CD4-positive, alpha-beta T cell (primary cell): ENCODE measurements around the gene BHLHA9. TPM values are rescaled to one million over a fixed set of nuclear protein-coding genes. Genes with fewer than 3 reads are reported as not detected.

Experiments
- ATAC-seq: fragments of 200-7000 bp; cut with Tn5 transposase; one replicate; pipeline ENCODE4 v1.10.0; 2022; ENCODE audit warnings: mild to moderate bottlenecking; ENCODE audit not compliant: poor library complexity
- CTCF ChIA-PET: fragments of 350-600 bp; sonication (Branson Sonifier 250); formaldehyde crosslinking; loops from one replicate; lab custom pipeline; 2021; ENCODE audit warnings: antibody characterized with exemption, inconsistent platforms; lab: Charles Lee
- POLR2A ChIA-PET: fragments of 350-600 bp; sonication (Branson Sonifier 250); formaldehyde crosslinking; loops from one replicate; lab custom pipeline; 2021; ENCODE audit warnings: antibody characterized with exemption, inconsistent platforms; lab: Charles Lee
- DNase-seq, 14 experiments: peaks; one replicate each; pipeline ENCODE4 v3.0.0-alpha.2; 2013 to 2020; ENCODE audit warnings: mixed read lengths in 2 of 14
- H3K27ac ChIP-seq, 2 donors: one replicate each; pipeline versions ENCODE4 v1.5.1 to v1.7.0; 2013; ENCODE audit warnings: low read length in 2 of 2, low read depth in 1 of 2, mild to moderate bottlenecking in 1 of 2
- H3K27me3 ChIP-seq, 2 experiments: 1 replicate in 1 of 2; 2 replicates in 1 of 2; pipeline versions ENCODE4 v1.6.1 to v1.7.0; 2013; ENCODE audit warnings: low read length in 2 of 2, control low read depth in 1 of 2, mild to moderate bottlenecking in 1 of 2, moderate library complexity in 1 of 2; ENCODE audit not compliant: insufficient read depth in 2 of 2, control insufficient read depth in 1 of 2
- H3K36me3 ChIP-seq: one replicate; pipeline ENCODE4 v1.6.1; 2013; ENCODE audit warnings: low read length, control low read depth; ENCODE audit not compliant: insufficient read depth
- H3K4me1 ChIP-seq: one replicate; pipeline ENCODE4 v1.6.1; 2013; ENCODE audit warnings: low read length, control low read depth; ENCODE audit not compliant: insufficient read depth
- H3K4me3 ChIP-seq: one replicate; pipeline ENCODE4 v1.5.1; 2013; ENCODE audit warnings: mild to moderate bottlenecking, low read length, moderate library complexity
- H3K9me3 ChIP-seq, 2 experiments: 1 replicate in 1 of 2; 2 replicates in 1 of 2; pipeline versions ENCODE4 v1.6.1 to v1.7.0; 2013; ENCODE audit warnings: low read length in 2 of 2, mild to moderate bottlenecking in 2 of 2, control low read depth in 1 of 2, moderate library complexity in 1 of 2; ENCODE audit not compliant: control insufficient read depth in 1 of 2, insufficient read depth in 1 of 2
- H3K27ac Mint-ChIP-seq: one replicate; pipeline ENCODE4 v1.8.0; 2020; ENCODE audit warnings: mixed read lengths
- H3K27me3 Mint-ChIP-seq: one replicate; pipeline ENCODE4 v1.8.0; 2021; ENCODE audit warnings: mixed read lengths
- H3K36me3 Mint-ChIP-seq: one replicate; pipeline ENCODE4 v1.8.0; 2021; ENCODE audit warnings: low read depth, mixed read lengths
- H3K4me1 Mint-ChIP-seq: one replicate; pipeline ENCODE4 v1.8.0; 2021; ENCODE audit warnings: low read depth, mixed read lengths
- H3K4me3 Mint-ChIP-seq: one replicate; pipeline ENCODE4 v1.8.0; 2020; ENCODE audit warnings: mild to moderate bottlenecking, mixed read lengths
- H3K9me3 Mint-ChIP-seq: one replicate; pipeline ENCODE4 v1.8.0; 2020; ENCODE audit warnings: mixed read lengths
- intact Hi-C, 2 experiments: fragments of 100-400 bp; cut with DNase I in 1 of 2; cut with micrococcal nuclease in 1 of 2; formaldehyde crosslinking; loops; one replicate each; pipeline versions ENCODE4 v1.15.1 to v1.9.0; 2023 to 2025; cut with DNase I, micrococcal nuclease
- total RNA-seq, 174 experiments: library from RNA in 2 of 174; stranded (reverse) in 2 of 174; gene quantifications; one replicate each; pipeline ENCODE4 v1.2.3 and lab custom pipeline; 2021 to 2026
- TF ChIP-seq, protein P1 (sequence below): fragments of 200-600 bp; IDR thresholded peaks from one replicate; pipeline ENCODE4 v1.8.0; 2022; ENCODE audit warnings: antibody characterized with exemption, mild to moderate bottlenecking

The BHLHA9 gene
- total RNA-seq, 2 experiments from 2014 or later = not detected

DNA sequence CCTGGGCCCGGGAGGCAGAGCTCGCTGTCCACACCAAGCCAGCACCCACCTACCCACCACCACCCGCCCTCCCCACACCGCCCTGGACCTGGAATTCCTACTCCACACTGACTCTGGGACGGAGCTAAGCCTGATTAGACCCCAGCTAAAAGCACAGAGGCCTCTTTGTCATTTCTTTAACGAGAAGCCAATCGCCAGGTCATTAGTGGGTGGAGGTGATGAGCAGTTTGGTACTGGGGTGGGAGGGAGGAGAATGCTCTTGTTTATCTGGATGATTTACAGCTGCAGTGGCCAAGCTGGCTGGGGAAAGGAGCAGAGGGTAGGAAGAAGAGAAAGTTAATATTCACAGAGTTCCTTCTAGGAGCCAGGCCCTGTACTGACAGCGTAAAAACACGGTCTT, 6.0 kb upstream of the BHLHA9 start:
- H3K4me1 Mint-ChIP-seq = peaks cover 19% of the 10 kb centered on the region
- H3K27ac Mint-ChIP-seq = no peak overlapping the region
- H3K9me3 ChIP-seq = peaks cover 0 to 2% of the 10 kb centered on the region in 2 experiments
- ATAC-seq (no peak), DNase-seq (no peak)
- no peaks in the 10 kb centered on the region for H3K9me3 Mint-ChIP-seq
- no peaks in the 10 kb centered on the region for H3K36me3 Mint-ChIP-seq
- H3K27me3 ChIP-seq = peaks cover 8 to 13% of the 10 kb centered on the region in 2 experiments
- peaks cover 15% of the 10 kb centered on the region for H3K27me3 Mint-ChIP-seq
- H3K4me1 ChIP-seq = peaks cover 28% of the 10 kb centered on the region
- POLR2A ChIA-PET = interaction anchor here (0.7 kb wide), 1 partner anchor 72 kb away, joined by 3 read pairs; no protein-coding TSS in a partner anchor
- H3K4me3 ChIP-seq = no peak overlapping the region
- TF ChIP-seq, protein P1, sequence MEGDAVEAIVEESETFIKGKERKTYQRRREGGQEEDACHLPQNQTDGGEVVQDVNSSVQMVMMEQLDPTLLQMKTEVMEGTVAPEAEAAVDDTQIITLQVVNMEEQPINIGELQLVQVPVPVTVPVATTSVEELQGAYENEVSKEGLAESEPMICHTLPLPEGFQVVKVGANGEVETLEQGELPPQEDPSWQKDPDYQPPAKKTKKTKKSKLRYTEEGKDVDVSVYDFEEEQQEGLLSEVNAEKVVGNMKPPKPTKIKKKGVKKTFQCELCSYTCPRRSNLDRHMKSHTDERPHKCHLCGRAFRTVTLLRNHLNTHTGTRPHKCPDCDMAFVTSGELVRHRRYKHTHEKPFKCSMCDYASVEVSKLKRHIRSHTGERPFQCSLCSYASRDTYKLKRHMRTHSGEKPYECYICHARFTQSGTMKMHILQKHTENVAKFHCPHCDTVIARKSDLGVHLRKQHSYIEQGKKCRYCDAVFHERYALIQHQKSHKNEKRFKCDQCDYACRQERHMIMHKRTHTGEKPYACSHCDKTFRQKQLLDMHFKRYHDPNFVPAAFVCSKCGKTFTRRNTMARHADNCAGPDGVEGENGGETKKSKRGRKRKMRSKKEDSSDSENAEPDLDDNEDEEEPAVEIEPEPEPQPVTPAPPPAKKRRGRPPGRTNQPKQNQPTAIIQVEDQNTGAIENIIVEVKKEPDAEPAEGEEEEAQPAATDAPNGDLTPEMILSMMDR = no peak
- H3K27ac ChIP-seq = no peak overlapping the region
- no peaks in the 10 kb centered on the region for H3K36me3 ChIP-seq
- no peak overlapping the region for H3K4me3 Mint-ChIP-seq
- CTCF ChIA-PET = no interaction called here
- intact Hi-C loops = loop anchor here in 1 of 2 experiments (5.0 kb wide), 1 partner anchor 268 kb away; no protein-coding TSS in a partner anchor

DNA sequence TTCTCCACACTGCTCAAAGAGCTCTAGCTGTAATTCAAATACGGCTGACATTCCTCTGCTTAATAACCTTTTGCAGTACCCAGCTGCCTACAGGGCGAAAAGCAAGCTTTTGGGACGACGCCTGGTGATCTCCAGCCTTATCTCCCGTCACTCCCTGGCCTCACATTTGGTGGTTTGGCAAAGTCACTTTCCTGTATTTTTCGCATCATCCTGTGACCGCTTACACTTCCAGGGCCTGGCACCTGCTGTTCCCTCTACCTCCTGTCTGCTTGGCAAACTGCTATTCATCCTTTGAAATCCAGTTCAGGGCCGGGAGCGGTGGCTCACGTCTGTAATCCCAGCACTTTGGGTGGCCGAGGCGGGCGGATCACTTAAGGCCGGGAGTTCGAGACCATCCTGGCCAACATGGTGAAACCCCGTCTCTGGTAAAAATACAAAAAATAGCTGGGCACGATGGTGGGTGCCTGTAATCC, 2.7 kb upstream of the BHLHA9 start:
- POLR2A ChIA-PET = interaction anchor here (0.9 kb wide), 1 partner anchor 97 kb away, joined by 3 read pairs; no protein-coding TSS in a partner anchor
- CTCF ChIA-PET = interaction anchor here (0.7 kb wide), 1 partner anchor 24 kb away, joined by 3 read pairs; no protein-coding TSS in a partner anchor
- no peaks in the 10 kb centered on the region for H3K9me3 Mint-ChIP-seq
- peak overlapping the region; percentile 3 for H3K27ac Mint-ChIP-seq
- Histone ChIP-seq H3K9me3 (no peaks in the 10 kb centered on the region), H3K36me3 (no peaks in the 10 kb centered on the region), H3K27ac (peak overlapping the region in 1 of 2 donors; percentile 58), H3K4me1 (peaks cover 18% of the 10 kb centered on the region), H3K27me3 (peaks cover 24 to 29% of the 10 kb centered on the region in 2 experiments), H3K4me3 (peak overlapping the region; percentile 78)
- peaks cover 24% of the 10 kb centered on the region for H3K27me3 Mint-ChIP-seq
- H3K4me1 Mint-ChIP-seq = peaks cover 11% of the 10 kb centered on the region
- intact Hi-C loops = loop anchor here in 1 of 2 experiments (5.0 kb wide), 1 partner anchor 250 kb away; the partner anchor contains the start of gene INPP5K
- TF ChIP-seq, protein P1 = no peak
- H3K36me3 Mint-ChIP-seq = no peaks in the 10 kb centered on the region
- ATAC-seq = no peak
- DNase-seq = peak in 1 of 14 experiments; percentile 24
- H3K4me3 Mint-ChIP-seq = peak overlapping the region; percentile 78

DNA sequence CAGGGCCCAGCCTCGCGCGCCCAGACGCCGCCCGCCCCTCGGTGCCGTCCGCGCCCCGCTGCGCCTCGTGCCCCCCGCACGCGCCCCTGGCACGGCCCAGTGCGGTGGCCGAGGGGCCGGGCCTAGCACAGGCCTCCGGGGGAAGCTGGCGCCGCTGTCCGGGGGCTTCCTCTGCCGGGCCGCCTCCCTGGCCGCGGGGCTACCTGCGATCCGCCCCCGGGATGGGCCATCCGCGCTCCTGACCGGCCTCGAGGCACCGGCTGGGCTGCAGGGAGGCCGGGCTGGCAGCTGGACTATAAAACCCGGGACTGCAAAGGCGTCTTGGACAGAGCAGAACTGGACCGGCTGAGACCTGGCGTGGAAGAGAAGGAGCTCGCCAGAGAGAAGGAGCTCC, 783 bp downstream of the BHLHA9 start:
- ChIA-PET CTCF (no interaction called here), POLR2A (interaction anchor here (1.0 kb wide), 1 partner anchor 246 kb away, joined by 3 read pairs; the partner anchor contains the start of gene INPP5K)
- Mint-ChIP-seq H3K27ac (no peak overlapping the region), H3K4me1 (peaks cover 11% of the 10 kb centered on the region), H3K4me3 (no peak overlapping the region), H3K36me3 (no peaks in the 10 kb centered on the region), H3K9me3 (no peaks in the 10 kb centered on the region), H3K27me3 (peaks cover 43% of the 10 kb centered on the region)
- TF ChIP-seq, protein P1 = no peak
- H3K27me3 ChIP-seq = peaks cover 24 to 29% of the 10 kb centered on the region in 2 experiments
- ATAC-seq (no peak), DNase-seq (no peak)
- no peak overlapping the region for H3K27ac ChIP-seq
- intact Hi-C loops = no loop called here
- H3K4me1 ChIP-seq = peaks cover 22% of the 10 kb centered on the region
- H3K36me3 ChIP-seq = no peaks in the 10 kb centered on the region
- no peaks in the 10 kb centered on the region for H3K9me3 ChIP-seq
- H3K4me3 ChIP-seq = no peak overlapping the region
